ENCODE results near the gene TOM1.

- no peak for TF ChIP-seq CTCF (IDR thresholded peaks at IDR 0.05)
- TF ChIP-seq EZH2 (IDR thresholded peaks at IDR 0.05; ENCODE audit: borderline replicate concordance, insufficient read depth, low read depth, low read length, poor library complexity, severe bottlenecking) = no peak
Measured at GRCh38 chr22:35334004-35334403, 34.3 kb downstream of the TOM1 start.

Data from B cell (primary cell).